Karpas-422 (cell line): ENCODE measurements around the gene ZER1. TPM values are rescaled to one million over a fixed set of nuclear protein-coding genes. Genes with fewer than 3 reads are reported as not detected.
"Not testable (repeated sequence)": the region's sequence is repeated elsewhere in the genome, so short reads cannot be mapped to it uniquely, and the experiment has no call there.

Source experiments
- DNase-seq: peaks from one replicate; pipeline ENCODE4 v3.0.0-alpha.2; 2015
- H2AFZ ChIP-seq: fragments of 200-600 bp; sonication (generic); 2 replicates; pipeline ENCODE4 v1.6.1; 2014; ENCODE audit warnings: antibody characterized with exemption, low read length, mixed read lengths
- H3K27ac ChIP-seq: fragments of 200-600 bp; sonication (generic); 2 replicates; pipeline ENCODE4 v1.5.1; 2014; ENCODE audit warnings: mild to moderate bottlenecking, low read length, moderate library complexity
- H3K27me3 ChIP-seq: fragments of 200-600 bp; sonication (generic); 2 replicates; pipeline ENCODE4 v1.6.1; 2014; ENCODE audit warnings: low read length, mixed read lengths
- H3K36me3 ChIP-seq: fragments of 200-600 bp; sonication (generic); 2 replicates; pipeline ENCODE4 v1.6.1; 2014; ENCODE audit warnings: low read length, mixed read lengths; ENCODE audit not compliant: insufficient read depth
- H3K4me1 ChIP-seq: fragments of 200-600 bp; sonication (generic); 2 replicates; pipeline ENCODE4 v1.6.1; 2014; ENCODE audit warnings: mild to moderate bottlenecking, low read length, mixed read lengths
- H3K4me2 ChIP-seq: fragments of 200-600 bp; sonication (generic); 2 replicates; pipeline ENCODE4 v1.6.1; 2014; ENCODE audit warnings: low read length, low read depth, mild to moderate bottlenecking; ENCODE audit not compliant: poor library complexity, severe bottlenecking
- H3K4me3 ChIP-seq: fragments of 200-600 bp; sonication (generic); 2 replicates; pipeline ENCODE4 v1.5.1; 2014; ENCODE audit warnings: mild to moderate bottlenecking, antibody characterized with exemption, low read length, mixed read lengths
- H3K79me2 ChIP-seq: fragments of 200-600 bp; sonication (generic); 2 replicates; pipeline ENCODE4 v1.6.1; 2014; ENCODE audit warnings: mild to moderate bottlenecking, low read length, mixed read lengths
- H3K9ac ChIP-seq: fragments of 200-600 bp; sonication (generic); 2 replicates; pipeline ENCODE4 v1.6.0; 2014; ENCODE audit warnings: low read length
- H3K9me2 ChIP-seq: fragments of 200-600 bp; sonication (generic), shearing (Covaris generic); replicated peaks from 2 replicates; pipeline ENCODE4 v1.6.0; 2014; ENCODE audit warnings: mild to moderate bottlenecking, low read length, moderate library complexity; ENCODE audit not compliant: insufficient read depth
- H3K9me3 ChIP-seq: fragments of 300-700, 200-600 bp; sonication (generic); 2 replicates; pipeline ENCODE4 v1.6.1; 2014; ENCODE audit warnings: low read length, mixed read lengths
- H4K20me1 ChIP-seq: fragments of 200-600 bp; sonication (generic); 2 replicates; pipeline ENCODE4 v1.6.1; 2014; ENCODE audit warnings: mild to moderate bottlenecking, antibody characterized with exemption, low read length, low read depth; ENCODE audit not compliant: insufficient read depth
- total RNA-seq: library from RNA; depleted of rRNA; stranded (reverse); fragments of >200 nt; shearing (Covaris generic); gene quantifications from 2 replicates; pipeline ENCODE4 v1.2.3, GENCODE V29; 2014; ENCODE audit warnings: low replicate concordance

ZER1 gene
- total RNA-seq, 1 experiment from 2014 or later, result 25.4 TPM

DNA sequence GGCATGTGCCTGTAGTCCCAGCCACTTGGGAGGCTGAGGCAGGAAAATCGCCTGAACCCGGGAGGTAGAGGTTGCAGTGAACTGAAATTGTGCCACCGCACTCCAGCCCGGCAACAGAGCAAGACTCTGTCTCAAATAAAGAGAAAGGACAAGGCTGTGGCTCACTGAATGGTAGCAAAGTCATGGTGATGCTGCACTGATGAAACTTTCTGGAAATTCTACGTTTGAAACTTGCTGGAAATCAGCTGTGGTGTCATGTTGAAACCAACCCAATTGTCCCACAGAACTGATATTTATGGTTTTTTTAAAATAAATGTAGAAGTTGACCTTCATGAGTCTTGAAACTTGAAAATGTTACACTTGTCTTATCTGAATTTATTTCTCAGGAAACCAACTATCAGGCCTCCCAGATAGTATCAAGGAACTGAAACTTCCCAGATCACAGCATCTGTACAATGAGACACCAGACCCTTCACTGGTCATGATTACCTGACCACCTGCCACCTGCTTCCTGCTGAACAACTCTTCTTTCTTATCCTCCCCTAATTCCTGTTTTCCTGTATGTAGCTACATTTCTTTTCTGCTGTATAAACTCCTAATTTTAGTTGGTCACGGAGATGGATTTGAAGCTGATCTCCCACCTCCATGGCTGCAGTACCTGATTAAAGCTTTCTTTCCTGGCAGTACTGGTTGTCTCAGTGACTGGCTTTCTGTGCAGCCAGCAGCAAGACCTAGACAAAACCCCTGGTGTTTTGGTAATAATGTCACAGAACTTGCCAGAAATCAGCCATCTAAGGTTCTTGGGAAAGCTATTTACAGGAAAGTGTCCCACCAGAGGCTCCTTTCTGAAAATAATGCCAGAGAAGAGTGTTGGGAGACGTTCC, 9.7 kb upstream of the ZER1 start:
- peaks cover 11% of the 10 kb centered on the region for H3K4me1 ChIP-seq
- no peaks in the 10 kb centered on the region for H3K9me3 ChIP-seq
- no peak overlapping the region for H3K27ac ChIP-seq
- no peak overlapping the region for H3K4me2 ChIP-seq
- no peaks in the 10 kb centered on the region for H3K9me2 ChIP-seq
- H3K27me3 ChIP-seq, result no peaks in the 10 kb centered on the region
- no peaks in the 10 kb centered on the region for H4K20me1 ChIP-seq
- DNase-seq, result no peak
- H3K79me2 ChIP-seq, result no peaks in the 10 kb centered on the region
- no peak overlapping the region for H2AFZ ChIP-seq
- H3K4me3 ChIP-seq, result no peak overlapping the region
- H3K9ac ChIP-seq, result no peak overlapping the region
- no peaks in the 10 kb centered on the region for H3K36me3 ChIP-seq

GRCh38 chr9:128780093-128780492, 8.4 kb upstream of the ZER1 start:
- not testable (repeated sequence) for H3K27me3 ChIP-seq, DNase-seq, H2AFZ ChIP-seq, H4K20me1 ChIP-seq, H3K9me2 ChIP-seq, H3K27ac ChIP-seq, H3K9me3 ChIP-seq, H3K9ac ChIP-seq, H3K79me2 ChIP-seq, H3K4me2 ChIP-seq, H3K36me3 ChIP-seq, H3K4me3 ChIP-seq
- peaks cover 11% of the 10 kb centered on the region for H3K4me1 ChIP-seq

DNA sequence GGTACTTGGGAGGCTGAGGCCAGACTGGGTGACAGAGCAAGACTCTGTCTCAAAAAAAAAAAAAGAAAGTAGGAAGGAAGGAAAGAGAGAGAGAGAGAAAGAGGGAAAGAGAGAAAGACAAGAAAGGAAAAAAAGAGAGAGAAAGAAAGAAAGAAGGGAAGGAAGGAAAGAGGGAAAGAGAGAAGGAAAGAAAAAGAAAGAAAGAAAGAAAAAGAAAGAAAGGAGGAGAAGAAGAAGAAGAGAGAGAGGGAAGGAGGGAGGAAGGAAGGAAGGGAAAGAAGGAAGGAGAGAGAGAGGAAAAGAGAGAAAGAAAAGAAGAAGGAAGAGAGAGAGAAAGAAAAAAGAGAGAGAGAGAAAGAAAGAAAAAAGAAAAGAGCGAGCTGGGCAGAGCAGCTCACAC, 3.1 kb upstream of the ZER1 start:
- Histone ChIP-seq H3K79me2 (peaks cover 18% of the 10 kb centered on the region), H3K4me1 (peaks cover 20% of the 10 kb centered on the region), H3K27ac (no peak overlapping the region), H3K9me3 (no peaks in the 10 kb centered on the region; the same call in 1 of the 2 replicates), H3K27me3 (no peaks in the 10 kb centered on the region), H3K36me3 (no peaks in the 10 kb centered on the region), H2AFZ (no peak overlapping the region), H3K9ac (no peak overlapping the region), H3K4me2 (no peak overlapping the region), H3K9me2 (no peaks in the 10 kb centered on the region), H4K20me1 (no peaks in the 10 kb centered on the region), H3K4me3 (no peak overlapping the region)
- no peak for DNase-seq

GRCh38 chr9:128773049-128773448, 1.3 kb upstream of the ZER1 start:
- H3K79me2 ChIP-seq, result peaks cover 30% of the 10 kb centered on the region

GRCh38 chr9:128771094-128771721, 519 bp downstream of the ZER1 start:
- Histone ChIP-seq H3K4me2 (peak overlapping the region; percentile 83), H3K36me3 (no peaks in the 10 kb centered on the region), H3K9me3 (no peaks in the 10 kb centered on the region; the same call in 1 of the 2 replicates), H3K4me1 (peaks cover 15% of the 10 kb centered on the region), H3K27me3 (no peaks in the 10 kb centered on the region), H3K9ac (peak overlapping the region; percentile 88), H3K27ac (peak overlapping the region; percentile 16), H2AFZ (no peak overlapping the region), H3K4me3 (peak overlapping the region; percentile 98), H3K9me2 (no peaks in the 10 kb centered on the region), H3K79me2 (peaks cover 33% of the 10 kb centered on the region), H4K20me1 (no peaks in the 10 kb centered on the region)
- no peak for DNase-seq

More at GRCh38 chr9:128773049-128773448, 1.3 kb upstream of the ZER1 start:
- DNase-seq, result no peak
- H3K9me2 ChIP-seq, result no peaks in the 10 kb centered on the region
- H3K4me1 ChIP-seq, result peaks cover 20% of the 10 kb centered on the region
- H3K27me3 ChIP-seq, result no peaks in the 10 kb centered on the region
- H3K9ac ChIP-seq, result no peak overlapping the region
- 0 out of 2 replicates have a peak overlapping the region, but pooled peaks have one; percentile 28 for H2AFZ ChIP-seq
- H3K27ac ChIP-seq, result no peak overlapping the region
- no peak overlapping the region for H3K4me2 ChIP-seq
- H3K4me3 ChIP-seq, result no peak overlapping the region
- no peaks in the 10 kb centered on the region for H3K36me3 ChIP-seq
- H4K20me1 ChIP-seq, result no peaks in the 10 kb centered on the region
- H3K9me3 ChIP-seq, result no peaks in the 10 kb centered on the region; the same call in 1 of the 2 replicates

GRCh38 chr9:128770286-128771030, 1.3 kb downstream of the ZER1 start:
- Histone ChIP-seq H3K9ac (peak overlapping the region; percentile 88), H4K20me1 (no peaks in the 10 kb centered on the region), H3K79me2 (peaks cover 33% of the 10 kb centered on the region), H3K27me3 (no peaks in the 10 kb centered on the region), H3K4me2 (peak overlapping the region; percentile 83), H3K9me3 (no peaks in the 10 kb centered on the region), H3K4me1 (peaks cover 15% of the 10 kb centered on the region), H3K4me3 (peak overlapping the region; percentile 98), H3K9me2 (no peaks in the 10 kb centered on the region), H3K27ac (no peak overlapping the region), H2AFZ (no peak overlapping the region), H3K36me3 (no peaks in the 10 kb centered on the region)
- no peak for DNase-seq

DNA sequence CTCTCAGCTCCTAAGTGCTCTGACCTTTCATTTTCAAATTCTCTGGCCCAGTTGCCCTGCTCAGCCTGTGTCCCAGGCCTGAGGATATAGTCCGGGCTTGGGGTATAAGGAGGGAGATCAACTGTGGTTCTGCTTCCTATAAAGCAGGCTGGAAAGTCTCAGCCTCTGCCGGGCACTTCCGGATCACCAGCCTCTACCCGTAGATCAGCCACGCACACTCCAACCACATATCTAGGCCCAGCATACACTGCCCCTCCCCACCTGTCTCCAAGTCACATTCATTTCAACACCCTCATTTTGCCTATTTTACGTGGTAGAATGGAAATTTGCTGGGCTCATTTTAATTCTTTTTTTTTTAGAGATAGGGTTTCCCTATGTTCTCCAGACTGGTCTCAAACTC, 3.1 kb downstream of the ZER1 start:
- H3K27me3 ChIP-seq, result no peaks in the 10 kb centered on the region
- no peaks in the 10 kb centered on the region for H4K20me1 ChIP-seq
- no peaks in the 10 kb centered on the region for H3K36me3 ChIP-seq
- no peak overlapping the region for H3K4me3 ChIP-seq
- no peak for DNase-seq
- no peak overlapping the region for H2AFZ ChIP-seq
- peaks cover 15% of the 10 kb centered on the region for H3K4me1 ChIP-seq
- H3K9ac ChIP-seq, result no peak overlapping the region
- no peaks in the 10 kb centered on the region for H3K9me2 ChIP-seq
- no peaks in the 10 kb centered on the region for H3K9me3 ChIP-seq
- peaks cover 33% of the 10 kb centered on the region for H3K79me2 ChIP-seq
- no peak overlapping the region for H3K4me2 ChIP-seq
- H3K27ac ChIP-seq, result no peak overlapping the region

- Histone ChIP-seq H3K27me3 (no peaks in the 10 kb centered on the region), H3K79me2 (peaks cover 24% of the 10 kb centered on the region), H3K4me2 (no peak overlapping the region)
Observed at GRCh38 chr9:128765499-128765898, 6.2 kb downstream of the ZER1 start.

More at GRCh38 chr9:128765499-128765898, 6.2 kb downstream of the ZER1 start:
- Histone ChIP-seq H3K9me3 (no peaks in the 10 kb centered on the region), H4K20me1 (no peaks in the 10 kb centered on the region), H3K27ac (no peak overlapping the region), H3K9ac (no peak overlapping the region), H3K9me2 (no peaks in the 10 kb centered on the region), H3K4me3 (no peak overlapping the region), H3K36me3 (no peaks in the 10 kb centered on the region), H3K4me1 (peaks cover 5% of the 10 kb centered on the region), H2AFZ (no peak overlapping the region)
- DNase-seq, result no peak
